H1 (cell line): ENCODE measurements around the gene ZBTB16. TPM values are rescaled to one million over a fixed set of nuclear protein-coding genes. Genes with fewer than 3 reads are reported as not detected.

Experiments
- CTCF ChIA-PET: fragments of 300-600 bp; sonication (Branson Sonifier 250); formaldehyde crosslinking; loops from one replicate; lab custom pipeline; 2021; ENCODE audit not compliant: partially characterized antibody; lab: Charles Lee
- POLR2A ChIA-PET: fragments of 300-600 bp; sonication (Branson Sonifier 250); formaldehyde crosslinking; loops from one replicate; lab custom pipeline; 2021; ENCODE audit warnings: inconsistent platforms; ENCODE audit not compliant: partially characterized antibody; lab: Charles Lee
- DNase-seq, 2 experiments: peaks; one replicate each; pipeline versions ENCODE4 v3.0.0 to v3.0.0-alpha.2; 2010 to 2022; ENCODE audit warnings: low spot score in 2 of 2, low read depth in 1 of 2, mixed read lengths in 1 of 2
- FAIRE-seq: peaks from 2 replicates; lab custom pipeline; 2011; peaks lifted over from hg19 to GRCh38; lab: Jason Lieb, UNC
- H2AFZ ChIP-seq: 2 replicates; pipeline ENCODE4 v1.8.1; 2012; ENCODE audit warnings: low read length, inconsistent platforms
- H2AK5ac ChIP-seq: 2 replicates; pipeline ENCODE4 v1.6.1; 2013; ENCODE audit warnings: low read depth, low read length
- H2BK120ac ChIP-seq: replicated peaks from 2 replicates; pipeline ENCODE3; 2013; ENCODE audit warnings: low read depth, low read length, inconsistent platforms
- H2BK12ac ChIP-seq: 2 replicates; pipeline ENCODE4 v1.6.1; 2013; ENCODE audit warnings: low read depth, low read length
- H2BK15ac ChIP-seq: 2 replicates; pipeline ENCODE4 v1.6.1; 2013; ENCODE audit warnings: low read length
- H2BK20ac ChIP-seq: 2 replicates; pipeline ENCODE4 v1.6.1; 2013; ENCODE audit warnings: low read length
- H2BK5ac ChIP-seq: 2 replicates; pipeline ENCODE4 v1.6.1; 2013; ENCODE audit warnings: low read depth, low read length
- H3K14ac ChIP-seq: 2 replicates; pipeline ENCODE4 v1.6.1; 2013; ENCODE audit warnings: inconsistent platforms; ENCODE audit not compliant: insufficient read length
- H3K18ac ChIP-seq: 2 replicates; pipeline ENCODE4 v1.6.1; 2013; ENCODE audit warnings: low read length; ENCODE audit errors: extremely low read depth
- H3K23ac ChIP-seq: 2 replicates; pipeline ENCODE4 v1.6.1; 2013; ENCODE audit warnings: inconsistent platforms; ENCODE audit not compliant: insufficient read length
- H3K23me2 ChIP-seq: 2 replicates; pipeline ENCODE4 v1.6.1; 2013; ENCODE audit warnings: low read depth, low read length
- H3K27ac ChIP-seq: 2 replicates; pipeline ENCODE4 v1.6.1; 2011; ENCODE audit warnings: low read depth, low read length, inconsistent platforms
- H3K27me3 ChIP-seq, 4 experiments: replicated peaks in 1 of 4; 1 replicate in 1 of 4; 2 replicates in 3 of 4; pipeline versions ENCODE4 v1.6.1 to v1.8.1; 2011 to 2013; ENCODE audit warnings: low read length in 3 of 4, mild to moderate bottlenecking in 3 of 4, inconsistent platforms in 2 of 4, mixed read lengths in 2 of 4, moderate library complexity in 1 of 4; ENCODE audit not compliant: control insufficient read depth in 3 of 4, insufficient read depth in 3 of 4; ENCODE audit errors: extremely low read depth in 1 of 4
- H3K36me3 ChIP-seq, 4 experiments: 2 replicates each; pipeline versions ENCODE4 v1.6.1 to v1.8.1; 2011 to 2013; ENCODE audit warnings: mild to moderate bottlenecking in 4 of 4, low read length in 3 of 4, moderate library complexity in 2 of 4, control low read depth in 1 of 4, inconsistent platforms in 1 of 4; ENCODE audit not compliant: insufficient read depth in 4 of 4, control insufficient read depth in 2 of 4
- H3K4ac ChIP-seq: replicated peaks from 2 replicates; pipeline ENCODE3; 2013; ENCODE audit warnings: low read length, low read depth, mixed read lengths, inconsistent platforms; ENCODE audit not compliant: insufficient read length
- H3K4me1 ChIP-seq, 4 experiments: replicated peaks in 1 of 4; 1 replicate in 1 of 4; 2 replicates in 3 of 4; pipeline versions ENCODE4 v1.6.1 to v1.8.1; 2011 to 2013; ENCODE audit warnings: low read length in 3 of 4, inconsistent platforms in 2 of 4, mixed read lengths in 1 of 4; ENCODE audit not compliant: insufficient read depth in 4 of 4, control insufficient read depth in 3 of 4
- H3K4me2 ChIP-seq, 2 experiments: 2 replicates each; pipeline versions ENCODE4 v1.6.1 to v1.8.1; 2011 to 2013; ENCODE audit warnings: low read depth in 2 of 2, low read length in 2 of 2, control low read depth in 1 of 2, inconsistent platforms in 1 of 2, mild to moderate bottlenecking in 1 of 2; ENCODE audit not compliant: insufficient read depth in 1 of 2
- H3K4me3 ChIP-seq, 4 experiments: fragments of 200-600, 300-600 bp in 1 of 4; sonication (generic), shearing (Covaris generic), sonication (Bioruptor Twin) in 1 of 4; 2 replicates each; pipeline versions ENCODE4 v1.5.1 to v1.8.1; 2011 to 2016; ENCODE audit warnings: low read length in 4 of 4, low read depth in 3 of 4, control low read depth in 2 of 4, inconsistent platforms in 2 of 4, mild to moderate bottlenecking in 2 of 4, mixed read lengths in 1 of 4, moderate library complexity in 1 of 4; ENCODE audit not compliant: insufficient read depth in 2 of 4; ENCODE audit errors: extremely low read depth in 1 of 4
- H3K56ac ChIP-seq: replicated peaks from 2 replicates; pipeline ENCODE3; 2013; ENCODE audit warnings: low read depth, mild to moderate bottlenecking, mixed read lengths, low read length, inconsistent platforms; ENCODE audit not compliant: insufficient read length
- H3K79me1 ChIP-seq: 2 replicates; pipeline ENCODE4 v1.6.1; 2013; ENCODE audit warnings: low read depth, low read length, control low read depth
- H3K79me2 ChIP-seq, 2 experiments: 2 replicates each; pipeline versions ENCODE4 v1.6.1 to v1.8.1; 2012 to 2013; ENCODE audit warnings: low read length in 2 of 2, mild to moderate bottlenecking in 2 of 2, inconsistent platforms in 1 of 2; ENCODE audit not compliant: insufficient read depth in 2 of 2, control insufficient read depth in 1 of 2
- H3K9ac ChIP-seq, 4 experiments: replicated peaks in 1 of 4; 1 replicate in 1 of 4; 2 replicates in 3 of 4; pipeline versions ENCODE4 v1.6.1 to v1.8.1; 2011 to 2013; ENCODE audit warnings: low read depth in 3 of 4, low read length in 3 of 4, control low read depth in 2 of 4, mild to moderate bottlenecking in 2 of 4, moderate library complexity in 2 of 4, inconsistent platforms in 1 of 4; ENCODE audit errors: extremely low read depth in 1 of 4
- H3K9me3 ChIP-seq, 2 experiments: 2 replicates each; pipeline versions ENCODE4 v1.6.1 to v1.8.1; 2012 to 2013; ENCODE audit warnings: mild to moderate bottlenecking in 2 of 2, moderate library complexity in 2 of 2, control low read depth in 1 of 2, inconsistent platforms in 1 of 2, low read depth in 1 of 2, low read length in 1 of 2, mixed read lengths in 1 of 2; ENCODE audit not compliant: insufficient read depth in 2 of 2
- H4K20me1 ChIP-seq, 2 experiments: replicated peaks in 1 of 2; 2 replicates each; pipeline versions ENCODE3 to v1.8.1; 2011 to 2013; ENCODE audit warnings: inconsistent platforms in 2 of 2, low read length in 2 of 2, mild to moderate bottlenecking in 1 of 2; ENCODE audit not compliant: insufficient read depth in 2 of 2, control insufficient read depth in 1 of 2
- H4K5ac ChIP-seq: 2 replicates; pipeline ENCODE4 v1.6.1; 2013; ENCODE audit warnings: low read length, low read depth, mixed read lengths, inconsistent platforms; ENCODE audit not compliant: insufficient read length
- H4K8ac ChIP-seq: 2 replicates; pipeline ENCODE4 v1.8.0; 2013; ENCODE audit warnings: mild to moderate bottlenecking, moderate library complexity, low read length, inconsistent platforms; ENCODE audit not compliant: insufficient read depth; ENCODE audit errors: extremely low read depth
- H4K91ac ChIP-seq: replicated peaks from 2 replicates; pipeline ENCODE3; 2013; ENCODE audit warnings: low read length, mixed read lengths, inconsistent platforms; ENCODE audit not compliant: insufficient read length
- CHD2 ChIP-seq: IDR thresholded peaks from 2 replicates; pipeline ENCODE4 v1.6.1; 2012; ENCODE audit warnings: low read length, improper control_type of control experiment
- WGBS, 2 experiments: shearing (Covaris generic) in 1 of 2; methylation state at CpG; one replicate each; pipeline versions ENCODE4 v1.1.6 to v1.1.7; 2013 to 2015; ENCODE audit warnings: low lambda C conversion rate in 2 of 2, mixed read lengths in 2 of 2, inconsistent platforms in 1 of 2, low coverage in 1 of 2, missing lambda C conversion rate in 1 of 2; ENCODE audit not compliant: insufficient replicate concordance in 2 of 2, insufficient coverage in 1 of 2, insufficient read length in 1 of 2; ENCODE audit errors: extremely low coverage in 1 of 2, missing lambda C conversion rate in 1 of 2; 5-methylcytosine and 5-hydroxymethylcytosine counted together
- polyA plus RNA-seq, 7 experiments: library from polyadenylated mRNA; depleted of rRNA in 3 of 7; stranded (reverse) in 5 of 7; unstranded in 2 of 7; fragments of >200 nt in 5 of 7; fragments of 200-250 nt in 2 of 7; gene quantifications; 1 replicate in 5 of 7; 2 replicates in 1 of 7; 4 replicates in 1 of 7; pipeline versions ENCODE4 v1.2.1 to v1.2.3, GENCODE V29; 2011 to 2013; ENCODE audit warnings: missing spikeins in 2 of 7, mixed read lengths in 2 of 7
- total RNA-seq: library from RNA; stranded (reverse); fragmentation: NEBNext Ultra II Directional; extraction: Animal tissue kit (Norgen Biotek cat#: 25700); gene quantifications from 2 replicates; pipeline ENCODE4 v1.2.1, GENCODE V29; 2021

The ZBTB16 gene
- total and polyA plus RNA-seq, 2 of the 8 experiments (the other 6 are each of a cell fraction or from before 2014, with no cell fraction given), result 0.12 to 0.61 TPM

DNA sequence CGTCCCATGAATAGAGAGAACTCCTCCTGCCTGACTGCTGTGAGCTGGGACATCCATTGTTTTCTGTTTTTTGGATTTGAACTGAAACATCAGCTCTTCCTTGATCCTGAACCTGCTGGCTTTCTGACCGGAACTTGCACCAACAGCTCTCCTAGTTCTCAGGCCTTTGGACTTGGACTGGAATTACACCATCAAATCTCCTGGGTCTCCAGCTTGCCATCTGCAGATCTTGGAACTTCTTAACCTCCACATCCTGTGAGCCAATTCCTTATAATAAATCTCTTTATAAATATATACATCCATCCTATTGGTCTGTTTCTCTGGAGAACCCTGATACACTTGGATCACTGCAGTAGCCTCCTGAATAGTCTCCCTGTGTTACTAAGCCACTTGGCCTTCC lies 42.5 kb upstream of the ZBTB16 start:
- no peaks in the 10 kb centered on the region for H3K79me1 ChIP-seq
- no peak overlapping the region for H4K91ac ChIP-seq
- no peak overlapping the region for H2BK12ac ChIP-seq
- H2BK120ac ChIP-seq, result no peak overlapping the region
- H3K18ac ChIP-seq, result no peak overlapping the region
- H2BK20ac ChIP-seq, result no peak overlapping the region
- ChIA-PET POLR2A (no interaction called here), CTCF (interaction anchor here (0.8 to 4.9 kb wide), 9 partner anchors 11 to 245 kb away, joined by 3 to 38 read pairs (median 3); no protein-coding TSS in a partner anchor)
- WGBS, 2 experiments, result 97% methylated on average over 2 of the region's 2 CpGs; no CpG with 5 or more reads in 1 of the 2 experiments
- no peak overlapping the region for H3K4ac ChIP-seq
- H2AK5ac ChIP-seq, result no peak overlapping the region
- no peak overlapping the region for H3K56ac ChIP-seq
- no peak overlapping the region for H3K4me2 ChIP-seq
- H2AFZ ChIP-seq, result no peak overlapping the region
- H3K9me3 ChIP-seq, result no peaks in the 10 kb centered on the region
- no peaks in the 10 kb centered on the region for H3K36me3 ChIP-seq
- FAIRE-seq, result no peak
- no peak for DNase-seq
- H3K27ac ChIP-seq, result no peak overlapping the region
- no peak overlapping the region for H3K23ac ChIP-seq
- no peak overlapping the region for H2BK5ac ChIP-seq
- H3K14ac ChIP-seq, result no peak overlapping the region
- no peak for TF ChIP-seq CHD2
- no peak overlapping the region for H3K4me3 ChIP-seq
- no peak overlapping the region for H4K5ac ChIP-seq
- H3K79me2 ChIP-seq, result no peaks in the 10 kb centered on the region
- H3K23me2 ChIP-seq, result 0 out of 2 replicates have a peak, but pooled peaks cover 1% of the 10 kb centered on the region
- no peaks in the 10 kb centered on the region for H4K20me1 ChIP-seq
- no peak overlapping the region for H3K9ac ChIP-seq
- no peaks in the 10 kb centered on the region for H3K4me1 ChIP-seq
- no peak overlapping the region for H2BK15ac ChIP-seq
- no peaks in the 10 kb centered on the region for H3K27me3 ChIP-seq
- H4K8ac ChIP-seq, result no peak overlapping the region
